HUDEP-2 (cell line): ENCODE data around the gene BNC1.
A peak's percentile ranks its signal among the peaks of the same experiment; 100 is the strongest.

Experiments used
- DNase-seq, 76 experiments: peaks; one replicate each; lab custom pipeline; 2025; ENCODE audit not compliant: unreplicated experiment in 76 of 76; lab: John Stamatoyannopoulos, UW

The BNC1 gene

GRCh38 chr15:83300826-83301225, 16.4 kb upstream of the BNC1 start:
- no peak for DNase-seq

- DNase-seq = no peak
Measured at GRCh38 chr15:83299462-83299861, 15.0 kb upstream of the BNC1 start.

- DNase-seq = no peak
Measured at GRCh38 chr15:83295417-83295816, 11.0 kb upstream of the BNC1 start.

- DNase-seq = no peak
Measured at GRCh38 chr15:83293201-83293600, 8.7 kb upstream of the BNC1 start.

GRCh38 chr15:83292317-83292716, 7.9 kb upstream of the BNC1 start:
- no peak for DNase-seq

- no peak for DNase-seq
Measured at GRCh38 chr15:83290236-83290635, 5.8 kb upstream of the BNC1 start.

GRCh38 chr15:83289160-83289559, 4.7 kb upstream of the BNC1 start:
- no peak for DNase-seq

- no peak for DNase-seq
Measured at GRCh38 chr15:83288381-83288801, 3.9 kb upstream of the BNC1 start.

- DNase-seq = no peak
Measured at GRCh38 chr15:83287541-83288027, 3.1 kb upstream of the BNC1 start.

GRCh38 chr15:83285979-83286553, 1.6 kb upstream of the BNC1 start:
- DNase-seq = no peak

GRCh38 chr15:83285284-83285978, 967 bp upstream of the BNC1 start:
- no peak for DNase-seq

- no peak for DNase-seq
Measured at GRCh38 chr15:83283813-83284558, 478 bp downstream of the BNC1 start.

GRCh38 chr15:83283138-83283812, 1.2 kb downstream of the BNC1 start:
- peak in 1 of 76 experiments; percentile 2 for DNase-seq

- DNase-seq = no peak
Measured at GRCh38 chr15:83282776-83283137, 1.7 kb downstream of the BNC1 start.

- no peak for DNase-seq
Measured at GRCh38 chr15:83282141-83282540, 2.3 kb downstream of the BNC1 start.

GRCh38 chr15:83278191-83278590, 6.3 kb downstream of the BNC1 start:
- no peak for DNase-seq

- no peak for DNase-seq
Measured at GRCh38 chr15:83276661-83277060, 7.8 kb downstream of the BNC1 start.

- DNase-seq = no peak
Measured at GRCh38 chr15:83275412-83275811, 9.1 kb downstream of the BNC1 start.

GRCh38 chr15:83270176-83270575, 14.3 kb downstream of the BNC1 start:
- no peak for DNase-seq

GRCh38 chr15:83268147-83268546, 16.3 kb downstream of the BNC1 start:
- DNase-seq = no peak

GRCh38 chr15:83262594-83263315, 21.7 kb downstream of the BNC1 start:
- no peak for DNase-seq
